ENCODE measurements around the gene B4GALNT3.

The B4GALNT3 gene

GRCh38 chr12:454833-455232, 4.9 kb upstream of the B4GALNT3 start:
- Histone ChIP-seq H3K4me1 (ENCODE audit: control insufficient read depth, insufficient read depth, low read length, poor library complexity, severe bottlenecking) (peaks cover 6% of the 10 kb centered on the region), H3K36me3 (ENCODE audit: control insufficient read depth, insufficient read depth, low read length) (no peaks in the 10 kb centered on the region), H3K4me3 (ENCODE audit: extremely low read depth, insufficient read depth, low read length, poor library complexity, severe bottlenecking) (no peak overlapping the region), H3K9me3 (ENCODE audit: control insufficient read depth, low read length) (no peaks in the 10 kb centered on the region), H3K27ac (ENCODE audit: low read depth, low read length, severe bottlenecking) (no peak overlapping the region)
- WGBS, 2 experiments (ENCODE audit: insufficient coverage in 2 of 2) = no CpG with 5 or more reads among the region's 1 CpG

GRCh38 chr12:455821-456220, 3.9 kb upstream of the B4GALNT3 start:
- Histone ChIP-seq H3K9me3 (ENCODE audit: control insufficient read depth, low read length) (no peaks in the 10 kb centered on the region), H3K27ac (ENCODE audit: low read depth, low read length, severe bottlenecking) (no peak overlapping the region), H3K36me3 (ENCODE audit: control insufficient read depth, insufficient read depth, low read length) (no peaks in the 10 kb centered on the region), H3K4me1 (ENCODE audit: control insufficient read depth, insufficient read depth, low read length, poor library complexity, severe bottlenecking) (no peaks in the 10 kb centered on the region), H3K4me3 (ENCODE audit: extremely low read depth, insufficient read depth, low read length, poor library complexity, severe bottlenecking) (no peak overlapping the region)
- WGBS, 2 experiments (ENCODE audit: insufficient coverage in 2 of 2) = 73 to 84% methylated on average over 2 of the region's 2 CpGs

GRCh38 chr12:457676-458075, 2.1 kb upstream of the B4GALNT3 start:
- H3K9me3 ChIP-seq (ENCODE audit: control insufficient read depth, low read length) = no peaks in the 10 kb centered on the region
- peaks cover 3% of the 10 kb centered on the region for H3K4me1 ChIP-seq (ENCODE audit: control insufficient read depth, insufficient read depth, low read length, poor library complexity, severe bottlenecking)
- H3K4me3 ChIP-seq (ENCODE audit: extremely low read depth, insufficient read depth, low read length, poor library complexity, severe bottlenecking) = no peak overlapping the region
- no peaks in the 10 kb centered on the region for H3K36me3 ChIP-seq (ENCODE audit: control insufficient read depth, insufficient read depth, low read length)
- H3K27ac ChIP-seq (ENCODE audit: low read depth, low read length, severe bottlenecking) = no peak overlapping the region
- WGBS, 2 experiments (ENCODE audit: insufficient coverage in 2 of 2) = 88 to 96% methylated on average over 4 of the region's 4 CpGs

GRCh38 chr12:459050-459429, 699 bp upstream of the B4GALNT3 start:
- 90 to 93% methylated on average over 4 to 5 of the region's 5 CpGs for WGBS, 2 experiments (ENCODE audit: insufficient coverage in 2 of 2)
- Histone ChIP-seq H3K4me3 (ENCODE audit: extremely low read depth, insufficient read depth, low read length, poor library complexity, severe bottlenecking) (peak overlapping the region; percentile 57), H3K36me3 (ENCODE audit: control insufficient read depth, insufficient read depth, low read length) (no peaks in the 10 kb centered on the region), H3K27ac (ENCODE audit: low read depth, low read length, severe bottlenecking) (no peak overlapping the region), H3K9me3 (ENCODE audit: control insufficient read depth, low read length) (no peaks in the 10 kb centered on the region), H3K4me1 (ENCODE audit: control insufficient read depth, insufficient read depth, low read length, poor library complexity, severe bottlenecking) (peaks cover 3% of the 10 kb centered on the region)

GRCh38 chr12:460261-461230, 807 bp downstream of the B4GALNT3 start:
- H3K9me3 ChIP-seq (ENCODE audit: control insufficient read depth, low read length) = no peaks in the 10 kb centered on the region
- H3K4me3 ChIP-seq (ENCODE audit: extremely low read depth, insufficient read depth, low read length, poor library complexity, severe bottlenecking) = peak overlapping the region; percentile 57
- no peak overlapping the region for H3K27ac ChIP-seq (ENCODE audit: low read depth, low read length, severe bottlenecking)
- no peaks in the 10 kb centered on the region for H3K36me3 ChIP-seq (ENCODE audit: control insufficient read depth, insufficient read depth, low read length)
- 3% methylated on average over 61 to 83 of the region's 109 CpGs for WGBS, 2 experiments (ENCODE audit: insufficient coverage in 2 of 2)
- peaks cover 8% of the 10 kb centered on the region for H3K4me1 ChIP-seq (ENCODE audit: control insufficient read depth, insufficient read depth, low read length, poor library complexity, severe bottlenecking)

- Histone ChIP-seq H3K4me1 (ENCODE audit: control insufficient read depth, insufficient read depth, low read length, poor library complexity, severe bottlenecking) (peaks cover 8% of the 10 kb centered on the region), H3K4me3 (ENCODE audit: extremely low read depth, insufficient read depth, low read length, poor library complexity, severe bottlenecking) (peak overlapping the region; percentile 57), H3K9me3 (ENCODE audit: control insufficient read depth, low read length) (no peaks in the 10 kb centered on the region), H3K27ac (ENCODE audit: low read depth, low read length, severe bottlenecking) (no peak overlapping the region), H3K36me3 (ENCODE audit: control insufficient read depth, insufficient read depth, low read length) (no peaks in the 10 kb centered on the region)
- WGBS, 2 experiments (ENCODE audit: insufficient coverage in 2 of 2) = 75 to 82% methylated on average over 9 to 12 of the region's 13 CpGs
Observed at GRCh38 chr12:461425-461824, 1.7 kb downstream of the B4GALNT3 start.

GRCh38 chr12:462936-463705, 3.4 kb downstream of the B4GALNT3 start:
- Histone ChIP-seq H3K36me3 (ENCODE audit: control insufficient read depth, insufficient read depth, low read length) (no peaks in the 10 kb centered on the region), H3K27ac (ENCODE audit: low read depth, low read length, severe bottlenecking) (no peak overlapping the region), H3K9me3 (ENCODE audit: control insufficient read depth, low read length) (no peaks in the 10 kb centered on the region), H3K4me1 (ENCODE audit: control insufficient read depth, insufficient read depth, low read length, poor library complexity, severe bottlenecking) (peaks cover 11% of the 10 kb centered on the region), H3K4me3 (ENCODE audit: extremely low read depth, insufficient read depth, low read length, poor library complexity, severe bottlenecking) (no peak overlapping the region)
- WGBS, 2 experiments (ENCODE audit: insufficient coverage in 2 of 2) = 93 to 100% methylated on average over 2 to 4 of the region's 6 CpGs

- no peak overlapping the region for H3K27ac ChIP-seq (ENCODE audit: low read depth, low read length, severe bottlenecking)
- H3K4me3 ChIP-seq (ENCODE audit: extremely low read depth, insufficient read depth, low read length, poor library complexity, severe bottlenecking) = no peak overlapping the region
- no peaks in the 10 kb centered on the region for H3K36me3 ChIP-seq (ENCODE audit: control insufficient read depth, insufficient read depth, low read length)
- WGBS, 2 experiments (ENCODE audit: insufficient coverage in 2 of 2) = 85 to 87% methylated on average over 15 of the region's 16 CpGs
- H3K4me1 ChIP-seq (ENCODE audit: control insufficient read depth, insufficient read depth, low read length, poor library complexity, severe bottlenecking) = peaks cover 25% of the 10 kb centered on the region
- H3K9me3 ChIP-seq (ENCODE audit: control insufficient read depth, low read length) = no peaks in the 10 kb centered on the region
Observed at GRCh38 chr12:464484-465267, 4.9 kb downstream of the B4GALNT3 start.

- Histone ChIP-seq H3K9me3 (ENCODE audit: control insufficient read depth, low read length) (no peaks in the 10 kb centered on the region), H3K27ac (ENCODE audit: low read depth, low read length, severe bottlenecking) (no peak overlapping the region), H3K36me3 (ENCODE audit: control insufficient read depth, insufficient read depth, low read length) (no peaks in the 10 kb centered on the region), H3K4me1 (ENCODE audit: control insufficient read depth, insufficient read depth, low read length, poor library complexity, severe bottlenecking) (peaks cover 28% of the 10 kb centered on the region), H3K4me3 (ENCODE audit: extremely low read depth, insufficient read depth, low read length, poor library complexity, severe bottlenecking) (no peak overlapping the region)
- WGBS, 2 experiments (ENCODE audit: insufficient coverage in 2 of 2) = 90 to 98% methylated on average over 5 to 6 of the region's 8 CpGs
Observed at GRCh38 chr12:466039-466438, 6.3 kb downstream of the B4GALNT3 start.

- Histone ChIP-seq H3K4me3 (ENCODE audit: extremely low read depth, insufficient read depth, low read length, poor library complexity, severe bottlenecking) (no peak overlapping the region), H3K27ac (ENCODE audit: low read depth, low read length, severe bottlenecking) (no peak overlapping the region), H3K4me1 (ENCODE audit: control insufficient read depth, insufficient read depth, low read length, poor library complexity, severe bottlenecking) (peaks cover 26% of the 10 kb centered on the region), H3K9me3 (ENCODE audit: control insufficient read depth, low read length) (no peaks in the 10 kb centered on the region), H3K36me3 (ENCODE audit: control insufficient read depth, insufficient read depth, low read length) (no peaks in the 10 kb centered on the region)
- WGBS, 2 experiments (ENCODE audit: insufficient coverage in 2 of 2) = 94 to 100% methylated on average over 2 to 3 of the region's 5 CpGs
Observed at GRCh38 chr12:466762-467161, 7.0 kb downstream of the B4GALNT3 start.

Measured in mesodermal cell (in vitro differentiated cells).